ENCODE data around the gene HSPA1B. TPM values are rescaled to one million over a fixed set of nuclear protein-coding genes. Genes with fewer than 3 reads are reported as not detected.

Gene HSPA1B
- total and polyA plus RNA-seq, 2 of the 4 experiments (the other 2 are of a cell fraction) = 61.1 to 93.6 TPM

- H3K36me3 ChIP-seq (ENCODE audit: control insufficient read depth, insufficient read depth, low read length) = no peaks in the 10 kb centered on the region
- peak overlapping the region; percentile 79 to 84 for H4K8ac ChIP-seq (ENCODE audit: low read depth in 2 of 2, low read length in 2 of 2)
- no peaks in the 10 kb centered on the region for H3K9me3 ChIP-seq (ENCODE audit: control insufficient read depth, insufficient read depth, low read length)
- peak overlapping the region; percentile 48 for H3K4me3 ChIP-seq (ENCODE audit: insufficient read depth, low read depth, low read length)
- TF ChIP-seq POLR2A (IDR thresholded peaks at IDR 0.05; ENCODE audit: low read depth, low read length) (0 out of 2 replicates have a peak, but pooled peaks have one; percentile 14), CHD1 (IDR thresholded peaks at IDR 0.05; ENCODE audit: low read depth, low read length) (no peak)
- H2AK9ac ChIP-seq (replicated peaks; ENCODE audit: low read depth, low read length, poor library complexity) = peak overlapping the region; percentile 97
- H2AFZ ChIP-seq (replicated peaks; ENCODE audit: low read length, poor library complexity) = peak overlapping the region; percentile 94
- peaks cover 8% of the 10 kb centered on the region for H3K4me1 ChIP-seq (ENCODE audit: control insufficient read depth, insufficient read depth, low read length)
- H3K9ac ChIP-seq (ENCODE audit: low read depth, low read length) = peak overlapping the region; percentile 84
- no peaks in the 10 kb centered on the region for H4K20me1 ChIP-seq (ENCODE audit: insufficient read depth, low read length)
- peak overlapping the region; percentile 87 for H4K5ac ChIP-seq (ENCODE audit: low read depth, low read length)
- no TSS peak for BruUV-seq (replicated peaks)
- H3K27me3 ChIP-seq (ENCODE audit: control insufficient read depth, insufficient read depth, low read length) = no peaks in the 10 kb centered on the region
- peaks cover 10 to 50% of the 10 kb centered on the region in 2 experiments for H3K79me1 ChIP-seq (ENCODE audit: low read depth in 1 of 2, low read length in 2 of 2)
- H2BK5ac ChIP-seq (ENCODE audit: low read depth, low read length, poor library complexity, severe bottlenecking) = peak overlapping the region; percentile 79
- peak overlapping the region; percentile 84 for H3K27ac ChIP-seq (ENCODE audit: insufficient read depth, low read length)
- H3K14ac ChIP-seq (replicated peaks; ENCODE audit: low read depth, low read length) = peak overlapping the region; percentile 98
- peak overlapping the region; percentile 84 for H4K91ac ChIP-seq (ENCODE audit: insufficient read depth, low read depth, low read length)
- intact Hi-C loops (cut with micrococcal nuclease) = no loop called here
- in situ Hi-C loops (cut with MboI; ENCODE audit: low sequenced_read_pairs) = no loop called here
- dilution Hi-C loops (cut with HindIII; ENCODE audit: low sequenced_read_pairs, unreplicated experiment) = no loop called here
- H3K56ac ChIP-seq (ENCODE audit: extremely low read depth, insufficient read depth, low read length) = peak overlapping the region; percentile 80
- DNase-seq = peak; percentile 30
- H3K23ac ChIP-seq (ENCODE audit: low read depth, low read length) = peak overlapping the region; percentile 62
- H3K9me1 ChIP-seq (ENCODE audit: insufficient read depth, low read length) = peaks cover 7% of the 10 kb centered on the region
- 26% methylated on average over 11 of the region's 39 CpGs; no CpG with 5 or more reads in 1 of the 2 experiments for WGBS, 2 experiments (ENCODE audit: extremely low coverage in 2 of 2, insufficient read length in 1 of 2)
- ChIA-PET POLR2A (ENCODE audit: unreplicated experiment) (interaction anchor here (0.8 kb wide), 1 partner anchor 161 kb away, joined by 3 read pairs; the partner anchor contains the start of gene C6orf47), CTCF (no interaction called here)
- peak; percentile 63 for ATAC-seq (ENCODE audit: low read depth)
- H3K4me2 ChIP-seq (ENCODE audit: low read depth, low read length) = peak overlapping the region; percentile 97
- peak overlapping the region; percentile 74; the same call in 1 of the 2 replicates for H2AK5ac ChIP-seq (ENCODE audit: low read depth, low read length)
- peak overlapping the region; percentile 73 for H3K18ac ChIP-seq (ENCODE audit: low read depth, low read length)
- 0 out of 2 replicates have a peak overlapping the region, but pooled peaks have one; percentile 29 for H2BK20ac ChIP-seq (ENCODE audit: low read depth, low read length)
- peak overlapping the region; percentile 81; the same call in 2 of the 3 replicates for H2BK15ac ChIP-seq (ENCODE audit: low read depth, low read length)
- H2BK120ac ChIP-seq (ENCODE audit: low read depth, low read length) = peak overlapping the region; percentile 69
- H3K4ac ChIP-seq (ENCODE audit: low read depth, low read length) = peak overlapping the region; percentile 92
Observed at GRCh38 chr6:31821301-31822035, 6.1 kb upstream of the HSPA1B start.

Measured in IMR-90 (cell line).